GM13976 (cell line): Measurements from ENCODE around the gene MICAL2.

Experiments used
- DNase-seq: peaks from one replicate; pipeline ENCODE4 v3.0.0; 2012; ENCODE audit warnings: low spot score
- CTCF ChIP-seq: IDR thresholded peaks from 2 replicates; pipeline ENCODE4 v1.5.1; 2012; ENCODE audit warnings: borderline replicate concordance, mild to moderate bottlenecking; ENCODE audit not compliant: insufficient read depth; ENCODE audit errors: extremely low read depth, missing control alignments, control extremely low read depth
- in situ Hi-C: fragments of 300-500 bp; cut with MboI; formaldehyde crosslinking; loops from one replicate; pipeline ENCODE4 v1.12.0; 2022; ENCODE audit warnings: low sequenced_read_pairs, mixed read lengths, inconsistent platforms; ENCODE audit not compliant: unreplicated experiment

MICAL2 gene

GRCh38 chr11:12134236-12134585, 23.8 kb downstream of the MICAL2 start:
- no peak for TF ChIP-seq CTCF
- no peak for DNase-seq
- in situ Hi-C loops = no loop called here

DNA sequence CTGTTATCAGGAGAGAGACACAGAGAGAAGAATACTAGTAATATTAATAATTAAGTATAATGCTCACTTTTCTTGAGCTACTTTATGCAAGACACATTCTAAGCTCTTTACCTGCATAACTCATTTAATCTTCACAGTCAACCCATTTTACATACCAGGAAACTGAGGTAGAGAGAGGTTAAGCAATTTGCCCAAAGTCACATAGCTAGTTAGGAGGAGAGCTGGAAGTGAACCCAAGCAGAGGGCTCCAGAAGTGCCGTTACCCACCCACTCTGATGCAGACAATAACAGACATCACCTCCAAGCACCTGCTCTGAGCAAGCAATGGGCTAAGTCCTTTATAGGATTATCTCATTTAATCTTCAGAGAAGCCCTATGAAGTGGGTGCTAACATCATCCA, 24.8 kb downstream of the MICAL2 start:
- no peak for DNase-seq
- in situ Hi-C loops = no loop called here
- no peak for TF ChIP-seq CTCF

DNA sequence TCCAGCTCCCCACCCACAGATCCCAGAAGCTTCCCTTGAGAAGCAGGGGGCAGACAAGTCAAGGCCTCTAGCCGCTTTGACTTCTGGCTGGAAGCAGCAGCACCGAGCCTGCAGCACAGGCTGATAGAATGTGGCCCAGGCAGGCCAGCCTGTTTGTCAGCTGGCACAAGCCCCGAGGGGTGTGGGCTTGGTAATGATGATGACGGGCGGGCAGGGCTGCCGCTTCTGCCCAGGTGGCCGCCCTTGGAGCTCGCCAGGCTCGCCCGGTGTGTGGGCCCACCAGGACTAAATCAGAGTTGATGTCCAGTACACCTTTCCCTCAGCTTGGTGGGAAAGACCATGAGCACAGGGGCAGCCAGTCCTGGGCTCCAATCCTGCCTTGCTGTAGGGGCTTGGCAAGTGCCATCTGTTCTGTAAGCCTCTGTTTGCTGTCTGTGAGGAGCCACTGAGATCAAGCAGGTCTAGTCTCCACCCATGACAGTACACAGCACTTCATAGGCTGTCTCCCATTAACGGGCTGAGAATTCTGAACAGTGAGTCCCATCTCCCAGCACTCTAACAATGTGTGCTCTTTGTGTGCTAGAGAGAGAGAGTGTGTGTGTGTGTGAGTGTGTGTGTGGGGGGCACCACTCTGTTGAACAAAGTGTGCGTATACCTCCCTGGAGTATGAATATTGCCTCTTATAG, 26.8 kb downstream of the MICAL2 start:
- TF ChIP-seq CTCF = no peak
- in situ Hi-C loops = no loop called here
- no peak for DNase-seq

DNA sequence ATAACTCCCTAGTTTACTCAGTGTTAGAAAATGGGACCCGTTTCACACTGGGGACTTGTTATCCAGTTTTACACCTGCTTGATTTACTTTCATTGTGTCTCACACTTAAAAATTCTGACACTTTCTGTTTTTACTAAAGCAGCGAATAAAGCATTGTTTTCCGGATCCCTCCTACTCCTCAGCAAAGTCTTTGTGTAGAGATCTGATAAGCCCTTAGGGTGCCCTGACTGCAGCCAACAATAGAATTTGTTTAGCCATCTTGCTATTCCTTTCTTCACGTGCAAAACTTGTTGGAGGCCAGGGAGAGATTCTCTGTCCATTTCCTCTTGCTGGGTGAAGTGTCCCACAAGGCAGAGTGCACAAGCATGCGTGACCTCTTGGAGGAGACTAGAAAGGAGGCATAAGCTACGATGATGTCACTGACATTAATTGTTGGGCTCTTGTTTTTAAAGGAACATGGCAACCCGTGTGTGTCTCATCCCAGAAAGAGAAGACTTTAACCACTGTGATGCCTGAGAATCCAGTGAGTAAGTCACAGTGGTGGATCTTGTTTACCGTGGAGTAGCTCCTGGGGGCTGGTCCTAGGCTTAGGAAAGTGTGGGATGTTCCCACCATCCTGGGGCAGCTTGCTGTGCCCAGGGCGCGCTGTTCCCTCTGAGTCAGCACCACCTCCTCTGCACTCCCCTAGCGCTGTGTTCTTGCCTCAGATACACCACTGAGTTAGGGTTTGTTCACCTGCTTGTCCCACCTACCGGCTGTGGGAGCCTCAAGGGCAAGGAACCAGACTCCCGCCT, 27.7 kb downstream of the MICAL2 start:
- in situ Hi-C loops = no loop called here
- TF ChIP-seq CTCF = no peak
- DNase-seq = no peak

- in situ Hi-C loops = no loop called here
- DNase-seq = no peak
- TF ChIP-seq CTCF = no peak
These were observed 28.9 kb downstream of the MICAL2 start for GRCh38 chr11:12139144-12139881.

- TF ChIP-seq CTCF = no peak
- in situ Hi-C loops = no loop called here
- DNase-seq = no peak
These were observed 29.9 kb downstream of the MICAL2 start for GRCh38 chr11:12140186-12140793.
